ENCODE data around the gene MGRN1.

The MGRN1 gene

DNA sequence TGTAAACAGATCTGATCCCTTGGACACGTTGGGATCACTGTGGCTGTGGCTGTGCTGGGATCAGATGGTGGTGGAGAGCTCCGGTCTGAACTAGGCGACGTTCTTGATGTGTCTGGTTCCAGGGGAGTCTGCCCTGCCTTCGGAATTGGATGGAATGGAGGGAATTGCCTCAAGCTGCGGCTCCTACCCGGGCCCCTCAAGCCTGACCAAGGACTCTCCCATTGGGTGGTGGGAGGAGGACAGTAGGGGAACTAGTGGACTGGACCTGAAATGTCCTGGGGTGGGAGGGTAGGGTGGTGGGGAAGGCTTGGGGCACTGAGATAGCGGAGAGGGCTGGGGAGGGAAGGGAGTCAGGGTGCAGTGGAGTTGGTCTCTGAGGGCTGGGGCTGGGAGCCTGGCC is 6.7 kb upstream of the MGRN1 start:
- DNase-seq (ENCODE audit: low read depth in 1 of 2, low spot score in 1 of 2): no peak
- in situ Hi-C loops (cut with HindIII; ENCODE audit: low pct_unique_long_range_greater_than_20kb, low sequenced_read_pairs): no loop called here
- TF ChIP-seq JUND (IDR thresholded peaks at IDR 0.05; ENCODE audit: low read depth): no peak

DNA sequence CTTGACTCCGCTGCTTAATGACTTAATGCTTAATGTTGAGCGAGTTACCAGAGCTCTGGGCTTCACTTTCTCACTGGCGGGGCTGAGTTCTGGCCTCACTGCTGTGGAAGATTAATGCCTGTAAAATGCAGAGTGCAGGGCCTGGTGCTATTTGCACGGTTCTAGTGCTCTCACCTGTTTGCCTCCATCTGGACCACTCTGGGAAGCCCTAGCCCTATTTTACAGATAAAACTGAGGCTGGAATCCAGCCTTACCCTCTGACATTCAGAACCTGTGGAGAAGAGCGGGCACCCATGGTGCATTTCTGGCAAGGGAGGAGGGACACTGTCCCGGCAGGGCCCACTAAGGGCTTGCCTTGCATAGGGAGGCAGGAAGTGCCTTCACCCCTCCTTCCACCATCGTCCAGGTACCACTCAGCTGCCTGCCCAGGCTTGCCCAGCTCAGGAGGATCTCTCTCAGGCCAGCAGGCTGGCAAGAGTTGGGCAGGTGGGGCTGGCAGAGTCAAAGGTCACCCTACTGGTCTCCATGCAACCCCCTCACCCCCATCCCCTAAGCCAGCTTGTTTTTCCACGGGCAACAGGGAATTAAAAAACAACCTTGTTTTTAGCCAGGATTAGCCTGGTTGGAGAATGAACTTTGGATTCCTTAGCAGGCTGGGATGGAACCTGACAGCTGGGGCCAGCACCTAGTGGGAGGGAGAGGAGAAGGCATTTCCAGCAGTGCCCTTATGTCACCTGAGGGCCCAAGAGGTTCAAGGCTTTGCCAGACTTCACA is 5.8 kb upstream of the MGRN1 start:
- TF ChIP-seq JUND (IDR thresholded peaks at IDR 0.05; ENCODE audit: low read depth): no peak
- in situ Hi-C loops (cut with HindIII; ENCODE audit: low pct_unique_long_range_greater_than_20kb, low sequenced_read_pairs): no loop called here
- DNase-seq (ENCODE audit: low read depth in 1 of 2, low spot score in 1 of 2): no peak

DNA sequence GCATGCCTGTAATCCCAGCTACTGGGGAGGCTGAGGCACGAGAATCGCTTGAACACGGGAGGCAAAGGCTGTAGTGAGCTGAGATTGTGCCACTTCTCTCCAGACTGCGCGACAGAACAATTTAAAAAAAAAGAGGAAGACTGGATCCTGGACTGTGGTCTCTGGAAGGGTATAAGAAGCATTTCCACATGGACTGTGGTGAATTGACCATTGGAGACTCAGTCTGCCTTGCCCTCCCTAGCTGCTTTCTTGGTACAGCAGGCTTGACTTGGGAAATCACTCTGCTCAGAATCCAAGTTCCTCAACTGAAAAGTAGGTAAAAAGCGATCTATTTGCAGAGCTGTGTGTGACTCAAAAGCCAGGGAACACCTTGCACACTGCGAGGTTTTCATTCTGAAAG is 1.0 kb upstream of the MGRN1 start:
- no peak for DNase-seq (ENCODE audit: low read depth in 1 of 2, low spot score in 1 of 2)
- in situ Hi-C loops (cut with HindIII; ENCODE audit: low pct_unique_long_range_greater_than_20kb, low sequenced_read_pairs): no loop called here
- no peak for TF ChIP-seq JUND (IDR thresholded peaks at IDR 0.05; ENCODE audit: low read depth)

DNA sequence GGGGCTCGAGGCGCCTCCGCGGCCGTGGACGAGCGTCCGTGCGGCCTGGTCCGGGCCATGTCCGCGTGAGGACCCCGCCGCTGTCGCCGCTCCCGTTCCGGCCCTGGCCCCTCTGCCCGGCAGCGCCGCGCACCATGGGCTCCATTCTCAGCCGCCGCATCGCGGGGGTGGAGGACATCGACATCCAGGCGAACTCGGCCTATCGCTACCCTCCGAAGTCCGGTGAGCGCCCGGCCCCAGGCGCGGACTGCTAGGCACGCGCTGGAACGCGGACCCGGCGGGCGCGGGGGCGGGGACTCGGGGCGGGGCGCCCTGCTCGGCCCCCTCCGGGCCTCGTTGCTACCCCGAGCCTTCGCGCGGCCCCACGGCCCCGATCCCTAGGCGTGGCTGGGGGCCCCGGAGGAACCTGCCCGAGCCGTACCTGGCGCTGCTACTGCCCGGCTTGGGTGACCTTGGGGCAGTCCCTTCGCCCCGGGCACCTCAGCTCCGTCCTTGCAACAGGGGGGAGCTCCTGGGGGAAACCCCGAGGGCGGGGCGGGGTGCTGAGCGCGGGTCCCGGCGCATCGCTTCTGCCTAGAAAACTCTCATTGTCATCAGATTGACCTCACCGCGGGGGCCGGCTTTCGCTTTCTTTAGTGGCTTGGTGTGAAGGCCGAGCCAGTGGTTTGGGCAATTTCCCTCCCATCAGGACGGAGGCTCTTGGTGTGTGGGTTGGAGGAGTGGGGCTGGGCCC is 367 bp downstream of the MGRN1 start:
- DNase-seq (ENCODE audit: low read depth in 1 of 2, low spot score in 1 of 2): peak in 1 of 2 experiments; percentile 37
- no peak for TF ChIP-seq JUND (IDR thresholded peaks at IDR 0.05; ENCODE audit: low read depth)
- in situ Hi-C loops (cut with HindIII; ENCODE audit: low pct_unique_long_range_greater_than_20kb, low sequenced_read_pairs): no loop called here

DNA sequence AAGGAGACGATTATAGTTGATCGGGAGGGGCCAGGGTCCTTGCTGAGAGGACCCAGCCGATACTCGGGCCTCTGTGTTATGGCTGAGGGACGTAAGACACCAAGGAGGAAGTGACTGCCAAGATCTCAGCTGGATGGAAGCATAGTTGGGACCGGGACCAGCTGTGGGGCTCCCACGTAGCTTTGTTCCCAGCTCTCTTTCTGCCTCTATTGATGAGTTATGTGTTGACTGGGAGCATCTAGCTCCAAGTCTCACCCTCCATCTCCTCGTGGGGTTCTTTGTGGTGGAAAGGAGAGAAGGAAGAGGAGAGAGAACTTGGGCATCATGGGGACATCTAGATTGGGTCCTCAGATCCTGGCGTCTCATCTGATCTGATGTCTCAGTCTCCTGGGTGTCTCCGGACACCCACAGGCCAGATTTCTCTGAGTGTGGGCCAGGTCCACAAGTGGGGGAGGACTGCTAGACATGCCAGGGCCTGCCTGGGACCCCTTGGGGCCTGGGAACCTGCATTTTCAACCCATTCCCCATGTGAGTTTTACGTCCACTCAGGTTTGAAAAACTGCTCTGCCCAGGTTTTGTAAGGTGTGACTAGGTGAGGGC is 1.0 kb downstream of the MGRN1 start:
- no peak for TF ChIP-seq JUND (IDR thresholded peaks at IDR 0.05; ENCODE audit: low read depth)
- peak in 1 of 2 experiments; percentile 37 for DNase-seq (ENCODE audit: low read depth in 1 of 2, low spot score in 1 of 2)
- in situ Hi-C loops (cut with HindIII; ENCODE audit: low pct_unique_long_range_greater_than_20kb, low sequenced_read_pairs): no loop called here

DNA sequence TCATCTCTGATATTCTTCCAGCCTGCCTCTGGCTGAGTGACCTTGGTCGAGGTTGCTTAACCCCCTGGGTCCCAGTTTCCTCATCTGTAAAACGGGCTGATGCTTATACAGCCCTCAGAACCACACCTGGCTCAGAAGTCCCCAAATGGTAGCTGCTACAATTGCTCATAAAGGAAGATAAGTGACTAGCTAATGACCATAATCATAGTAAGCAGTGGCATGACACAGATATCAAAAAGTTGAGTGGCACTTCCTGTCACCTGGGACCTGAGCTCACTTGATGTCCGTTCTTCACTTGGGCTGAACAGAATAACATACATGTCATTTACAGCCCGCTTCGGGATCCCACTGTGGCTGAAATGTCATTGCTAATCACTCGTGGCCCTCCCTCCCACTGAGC is 1.8 kb downstream of the MGRN1 start:
- no peak for TF ChIP-seq JUND (IDR thresholded peaks at IDR 0.05; ENCODE audit: low read depth)
- DNase-seq (ENCODE audit: low read depth in 1 of 2, low spot score in 1 of 2): no peak
- in situ Hi-C loops (cut with HindIII; ENCODE audit: low pct_unique_long_range_greater_than_20kb, low sequenced_read_pairs): no loop called here

DNA sequence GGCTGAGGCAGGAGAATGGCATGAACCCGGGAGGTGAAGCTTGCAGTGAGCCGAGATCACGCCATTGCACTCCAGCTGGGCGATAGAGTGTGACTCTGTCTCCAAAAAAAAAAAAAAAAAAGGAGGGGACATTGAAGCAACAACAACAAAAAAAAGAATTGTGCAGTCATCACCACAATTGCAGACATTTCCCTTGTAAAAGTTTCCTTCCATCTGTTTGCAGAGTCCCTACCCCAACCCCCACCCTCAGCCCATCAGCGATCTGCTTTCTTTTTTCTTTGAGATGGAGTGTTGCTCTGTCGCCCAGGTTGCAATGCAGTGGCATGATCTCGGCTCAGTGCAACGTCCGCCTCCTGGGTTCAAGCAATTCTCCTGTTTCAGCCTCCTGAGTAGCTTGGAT is 3.7 kb downstream of the MGRN1 start:
- no peak for DNase-seq (ENCODE audit: low read depth in 1 of 2, low spot score in 1 of 2)
- TF ChIP-seq JUND (IDR thresholded peaks at IDR 0.05; ENCODE audit: low read depth): no peak
- in situ Hi-C loops (cut with HindIII; ENCODE audit: low pct_unique_long_range_greater_than_20kb, low sequenced_read_pairs): no loop called here

DNA sequence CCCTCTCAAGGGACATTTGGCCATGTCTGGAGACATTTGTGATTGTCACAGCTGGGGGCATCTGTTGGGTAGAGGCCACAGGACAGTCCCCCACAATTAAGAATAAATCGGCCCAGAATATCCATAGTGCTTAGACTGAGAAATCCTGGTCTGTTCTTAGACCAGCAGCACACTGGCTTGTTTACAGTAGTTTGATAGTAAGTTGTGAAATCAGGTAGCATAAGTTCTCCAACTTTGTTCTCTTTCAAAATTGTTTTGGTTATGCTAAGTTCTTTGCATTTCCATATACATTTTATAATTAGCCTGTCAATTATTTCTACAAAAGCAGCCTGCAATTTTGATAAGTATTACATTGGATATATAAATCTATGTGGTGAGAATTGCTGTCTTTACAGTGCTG is 6.8 kb downstream of the MGRN1 start:
- DNase-seq (ENCODE audit: low read depth in 1 of 2, low spot score in 1 of 2): no peak

DNA sequence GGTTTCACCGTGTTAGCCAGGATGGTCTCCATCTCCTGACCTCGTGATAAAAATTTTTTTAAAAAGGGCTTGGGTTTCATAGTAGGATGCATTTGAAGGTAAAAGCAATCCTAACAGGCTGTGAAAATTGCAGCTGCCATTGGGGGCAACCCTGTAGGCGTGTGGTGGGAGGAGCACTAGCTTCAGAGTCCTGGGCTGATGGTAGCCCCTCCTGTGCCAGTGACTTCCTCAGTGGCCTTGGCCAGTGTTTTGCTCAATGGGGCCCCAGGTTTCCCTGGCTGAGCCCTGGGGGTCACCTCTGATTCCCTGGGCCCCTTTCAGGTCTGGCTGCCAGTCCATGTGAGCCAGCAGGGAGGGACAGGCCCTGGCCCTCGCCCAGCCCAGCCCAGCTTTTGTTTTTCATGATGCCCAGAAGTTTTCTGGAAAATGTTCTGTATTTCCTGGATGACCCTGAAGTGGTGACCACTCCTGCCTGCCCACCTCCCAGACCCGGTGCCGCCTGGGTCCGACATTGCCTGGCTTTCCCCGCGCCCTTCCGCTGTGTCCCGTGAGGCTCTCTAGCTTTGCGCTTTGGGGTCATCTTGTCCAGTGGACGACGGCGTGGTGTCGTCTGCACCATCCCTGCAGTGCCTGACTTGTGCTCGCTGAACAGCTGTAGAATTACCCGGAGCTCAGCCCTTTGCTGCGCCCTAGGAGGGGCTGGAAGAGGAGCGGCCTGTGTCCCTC is 9.4 kb downstream of the MGRN1 start:
- TF ChIP-seq JUND (IDR thresholded peaks at IDR 0.05; ENCODE audit: low read depth): no peak
- DNase-seq (ENCODE audit: low read depth in 1 of 2, low spot score in 1 of 2): no peak
- in situ Hi-C loops (cut with HindIII; ENCODE audit: low pct_unique_long_range_greater_than_20kb, low sequenced_read_pairs): no loop called here

More for the DNA sequence above, 6.8 kb downstream of the MGRN1 start:
- TF ChIP-seq JUND (IDR thresholded peaks at IDR 0.05; ENCODE audit: low read depth): no peak
- in situ Hi-C loops (cut with HindIII; ENCODE audit: low pct_unique_long_range_greater_than_20kb, low sequenced_read_pairs): no loop called here

DNA sequence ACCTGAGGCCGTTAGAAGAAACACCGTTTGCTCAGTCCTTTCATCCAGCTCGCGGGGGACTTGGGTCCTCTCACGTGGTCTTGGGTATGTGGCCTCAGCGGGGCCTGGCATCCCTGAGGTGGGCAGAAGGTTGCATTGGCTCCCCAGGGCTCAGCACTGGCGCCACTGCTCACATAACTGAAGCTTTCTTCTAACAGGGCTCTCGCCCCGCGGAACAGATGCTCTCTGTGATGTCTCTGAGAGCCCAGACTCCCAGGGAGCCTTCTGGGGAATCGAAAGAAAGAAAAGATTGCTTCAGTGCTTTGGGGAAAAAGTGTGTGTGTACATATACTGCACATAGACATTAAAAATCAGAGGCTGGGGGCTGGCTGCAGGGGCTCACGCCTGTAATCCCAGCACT is 10.1 kb downstream of the MGRN1 start:
- DNase-seq (ENCODE audit: low read depth in 1 of 2, low spot score in 1 of 2): no peak
- in situ Hi-C loops (cut with HindIII; ENCODE audit: low pct_unique_long_range_greater_than_20kb, low sequenced_read_pairs): no loop called here
- TF ChIP-seq JUND (IDR thresholded peaks at IDR 0.05; ENCODE audit: low read depth): no peak

DNA sequence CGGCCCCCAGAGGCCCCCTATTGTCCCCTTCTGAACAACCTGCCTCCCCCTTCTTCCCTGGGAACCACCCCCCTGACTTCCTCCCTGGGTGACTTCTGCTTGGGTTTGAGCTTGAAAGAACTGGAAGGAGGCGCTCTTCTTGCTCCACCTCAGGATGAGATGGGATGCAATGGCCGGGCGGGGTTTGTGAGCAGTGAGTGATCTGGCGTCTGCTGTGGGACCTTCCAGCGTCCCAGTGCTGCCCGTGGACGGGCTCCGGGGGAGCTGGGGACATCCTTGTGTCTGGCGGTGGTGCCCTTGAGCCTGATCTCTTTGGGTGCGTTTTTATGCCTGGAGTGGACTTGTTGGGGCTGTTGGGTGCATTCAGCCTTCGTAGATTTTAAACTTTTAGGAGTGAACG is 11.6 kb downstream of the MGRN1 start:
- no peak for DNase-seq (ENCODE audit: low read depth in 1 of 2, low spot score in 1 of 2)
- in situ Hi-C loops (cut with HindIII; ENCODE audit: low pct_unique_long_range_greater_than_20kb, low sequenced_read_pairs): no loop called here
- no peak for TF ChIP-seq JUND (IDR thresholded peaks at IDR 0.05; ENCODE audit: low read depth)

DNA sequence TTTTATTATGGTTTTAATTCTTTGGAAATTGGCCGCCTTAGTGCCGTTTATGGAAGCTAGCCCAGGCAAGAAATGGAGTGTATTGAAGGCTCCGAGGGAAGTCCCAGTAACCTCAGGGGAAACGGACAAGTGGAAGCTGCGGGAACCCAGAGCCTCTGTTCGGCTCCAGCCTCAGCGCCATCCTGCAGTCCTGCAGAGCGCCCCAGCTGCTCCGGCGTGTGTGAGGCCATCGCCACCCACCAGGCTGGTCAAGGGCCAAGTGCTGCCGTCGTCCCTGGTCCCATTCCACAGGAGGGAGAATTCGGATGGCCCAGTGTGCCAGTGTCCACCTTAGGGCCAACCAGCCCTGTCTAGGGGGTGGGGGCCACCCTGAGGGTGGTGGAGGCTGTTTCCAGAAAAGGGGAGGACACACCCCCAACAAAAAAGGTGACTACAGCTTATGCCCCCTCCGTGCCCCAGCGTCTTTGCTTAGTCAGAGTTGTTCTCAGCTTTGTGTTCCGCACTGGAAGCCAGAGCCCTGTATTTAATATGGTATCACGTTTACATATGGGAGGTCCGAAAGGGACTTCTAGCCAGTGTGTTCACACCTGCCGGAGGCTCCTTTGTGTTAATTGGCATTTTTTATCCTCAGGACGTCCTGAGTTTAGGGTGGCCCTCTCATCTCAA is 13.0 kb downstream of the MGRN1 start:
- no peak for DNase-seq (ENCODE audit: low read depth in 1 of 2, low spot score in 1 of 2)
- in situ Hi-C loops (cut with HindIII; ENCODE audit: low pct_unique_long_range_greater_than_20kb, low sequenced_read_pairs): no loop called here
- TF ChIP-seq JUND (IDR thresholded peaks at IDR 0.05; ENCODE audit: low read depth): no peak

Measured in T47D (cell line).